GM12878 (cell line): ENCODE measurements around the gene HCFC1. TPM values are rescaled to one million over a fixed set of nuclear protein-coding genes. Genes with fewer than 3 reads are reported as not detected.

Experiments
- ATF3 ChIP-seq: IDR thresholded peaks from 2 replicates; pipeline ENCODE4 v1.6.1; 2011; ENCODE audit warnings: low read depth, mild to moderate bottlenecking, low read length, moderate library complexity, borderline replicate concordance; ENCODE audit errors: extremely low read depth
- BCLAF1 ChIP-seq: fragments of 450-650 bp; IDR thresholded peaks from 2 replicates; pipeline ENCODE4 v1.6.1; 2017; ENCODE audit warnings: antibody characterized with exemption, mild to moderate bottlenecking, moderate library complexity
- CBFB ChIP-seq: IDR thresholded peaks from 2 replicates; pipeline ENCODE4 v1.6.1; 2016; ENCODE audit warnings: antibody characterized with exemption, low read depth
- CHD2 ChIP-seq: IDR thresholded peaks from 2 replicates; pipeline ENCODE4 v1.6.1; 2011; ENCODE audit warnings: low read depth, low read length, improper control_type of control experiment, borderline replicate concordance
- E2F4 ChIP-seq: IDR thresholded peaks from 2 replicates; pipeline ENCODE4 v1.6.1; 2012; ENCODE audit warnings: low read depth, low read length, improper control_type of control experiment
- EED ChIP-seq: sonication (generic); IDR thresholded peaks from 2 replicates; pipeline ENCODE4 v1.6.1; 2016; ENCODE audit warnings: antibody characterized with exemption, low read depth
- ETV6 ChIP-seq, 2 experiments: fragments of 450-650 bp in 1 of 2; IDR thresholded peaks in 1 of 2; conservative IDR thresholded peaks in 1 of 2; 2 replicates each; pipeline ENCODE4 v1.6.1; 2014; ENCODE audit warnings: antibody characterized with exemption in 1 of 2, borderline replicate concordance in 1 of 2, low read depth in 1 of 2, mild to moderate bottlenecking in 1 of 2, moderate library complexity in 1 of 2
- GABPA ChIP-seq: IDR thresholded peaks from 2 replicates; pipeline ENCODE4 v1.6.1; 2014; ENCODE audit warnings: antibody characterized with exemption, low read depth, mild to moderate bottlenecking, inconsistent platforms
- IRF4 ChIP-seq: IDR thresholded peaks from 2 replicates; pipeline ENCODE4 v1.6.1; 2011; ENCODE audit warnings: low read depth, low read length
- KLF5 ChIP-seq: fragments of 450-650 bp; IDR thresholded peaks from 2 replicates; pipeline ENCODE4 v1.6.1; 2014; ENCODE audit warnings: mild to moderate bottlenecking; ENCODE audit not compliant: partially characterized antibody
- MXI1 ChIP-seq: fragments of 150-350 bp; IDR thresholded peaks from 2 replicates; pipeline ENCODE4 v1.6.1; 2011; ENCODE audit warnings: low read depth, mild to moderate bottlenecking, inconsistent platforms, low read length, improper control_type of control experiment
- NFYB ChIP-seq: IDR thresholded peaks from 2 replicates; pipeline ENCODE4 v1.6.1; 2011; ENCODE audit warnings: low read depth, mild to moderate bottlenecking, low read length, improper control_type of control experiment, moderate library complexity; ENCODE audit not compliant: insufficient read depth
- PBX3 ChIP-seq: IDR thresholded peaks from 2 replicates; pipeline ENCODE4 v1.6.1; 2011; ENCODE audit warnings: mild to moderate bottlenecking, low read depth, low read length, moderate library complexity; ENCODE audit not compliant: insufficient replicate concordance
- RAD51 ChIP-seq: fragments of 450-650 bp; IDR thresholded peaks from 2 replicates; pipeline ENCODE4 v1.6.1; 2016; ENCODE audit warnings: moderate library complexity, mild to moderate bottlenecking, inconsistent platforms
- RELA ChIP-seq: fragments of 450-650 bp; IDR thresholded peaks from 2 replicates; pipeline ENCODE4 v1.8.0; 2014; ENCODE audit warnings: borderline replicate concordance; ENCODE audit not compliant: partially characterized antibody
- TCF3 ChIP-seq: IDR thresholded peaks from 2 replicates; pipeline ENCODE4 v1.6.1; 2012; ENCODE audit warnings: low read depth, mild to moderate bottlenecking, low read length, borderline replicate concordance; ENCODE audit not compliant: insufficient read depth
- polyA plus RNA-seq, 11 experiments: library from polyadenylated mRNA; depleted of rRNA in 4 of 11; unstranded in 6 of 11; stranded (reverse) in 5 of 11; fragments of >200 nt; fragmentation: Nextera tagmentation in 4 of 11; fragmentation: Illumina TruSeq in 1 of 11; extraction: Ambion mirVana in 4 of 11; extraction: Trizol in 1 of 11; gene quantifications; 1 replicate in 1 of 11; 2 replicates in 10 of 11; pipeline versions ENCODE4 v1.2.1 to v1.2.3, GENCODE V29; 2011 to 2016; ENCODE audit warnings: inconsistent platforms in 2 of 11, missing spikeins in 2 of 11, low read depth in 1 of 11
- total RNA-seq, 4 experiments: library from RNA; depleted of rRNA in 3 of 4; stranded (reverse); fragments of >200 nt in 3 of 4; fragmentation: Illumina TruSeq in 1 of 4; extraction: Trizol in 1 of 4; gene quantifications; 2 replicates each; pipeline versions ENCODE4 v1.2.1 to v1.2.3, GENCODE V29; 2013 to 2021
- TF ChIP-seq, protein P1 (sequence below), 3 experiments: IDR thresholded peaks in 2 of 3; conservative IDR thresholded peaks in 1 of 3; 2 replicates each; pipeline ENCODE4 v1.5.1; 2011; ENCODE audit warnings: low read depth in 3 of 3, low read length in 3 of 3, mild to moderate bottlenecking in 3 of 3, control low read depth in 2 of 3, moderate library complexity in 2 of 3, inconsistent platforms in 1 of 3, mixed read lengths in 1 of 3; ENCODE audit not compliant: control insufficient read depth in 2 of 3, insufficient read depth in 1 of 3; ENCODE audit errors: extremely low read depth in 1 of 3

HCFC1 gene
- total and polyA plus RNA-seq, 10 of the 15 experiments (the other 5 are each of a cell fraction or from before 2014, with no cell fraction given): 3.9 to 92.7 (median 23.5) TPM

- TF ChIP-seq ETV6 (conservative IDR thresholded peaks at IDR 0.05 in 1 of 2, IDR thresholded peaks at IDR 0.05 in 1 of 2; ENCODE audit: borderline replicate concordance in 1 of 2, low read depth in 1 of 2) (peak in 1 of 2 experiments; percentile 94; a peak in 2 of 4 replicates), RELA (peak; percentile 34), CHD2 (0 out of 2 replicates have a peak, but pooled peaks have one; percentile 46), RAD51 (no peak), KLF5 (no peak), TCF3 (peak; percentile 81; the same call in 1 of the 2 replicates), GABPA (peak; percentile 71; the same call in 1 of the 2 replicates), MXI1 (no peak; the same call in 1 of the 2 replicates), EED (peak; percentile 53; the same call in 1 of the 2 replicates), ATF3 (no peak), E2F4 (no peak), NFYB (0 out of 2 replicates have a peak, but pooled peaks have one; percentile 35), PBX3 (peak; percentile 64), BCLAF1 (no peak), CBFB (no peak; the same call in 1 of the 2 replicates), IRF4 (no peak)
- TF ChIP-seq, protein P1, sequence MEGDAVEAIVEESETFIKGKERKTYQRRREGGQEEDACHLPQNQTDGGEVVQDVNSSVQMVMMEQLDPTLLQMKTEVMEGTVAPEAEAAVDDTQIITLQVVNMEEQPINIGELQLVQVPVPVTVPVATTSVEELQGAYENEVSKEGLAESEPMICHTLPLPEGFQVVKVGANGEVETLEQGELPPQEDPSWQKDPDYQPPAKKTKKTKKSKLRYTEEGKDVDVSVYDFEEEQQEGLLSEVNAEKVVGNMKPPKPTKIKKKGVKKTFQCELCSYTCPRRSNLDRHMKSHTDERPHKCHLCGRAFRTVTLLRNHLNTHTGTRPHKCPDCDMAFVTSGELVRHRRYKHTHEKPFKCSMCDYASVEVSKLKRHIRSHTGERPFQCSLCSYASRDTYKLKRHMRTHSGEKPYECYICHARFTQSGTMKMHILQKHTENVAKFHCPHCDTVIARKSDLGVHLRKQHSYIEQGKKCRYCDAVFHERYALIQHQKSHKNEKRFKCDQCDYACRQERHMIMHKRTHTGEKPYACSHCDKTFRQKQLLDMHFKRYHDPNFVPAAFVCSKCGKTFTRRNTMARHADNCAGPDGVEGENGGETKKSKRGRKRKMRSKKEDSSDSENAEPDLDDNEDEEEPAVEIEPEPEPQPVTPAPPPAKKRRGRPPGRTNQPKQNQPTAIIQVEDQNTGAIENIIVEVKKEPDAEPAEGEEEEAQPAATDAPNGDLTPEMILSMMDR (IDR thresholded peaks at IDR 0.05 in 2 of 3, conservative IDR thresholded peaks at IDR 0.05 in 1 of 3; ENCODE audit: control insufficient read depth in 2 of 3, extremely low read depth in 1 of 3, insufficient read depth in 1 of 3, low read depth in 3 of 3, low read length in 3 of 3): peak in 1 of 3 experiments; percentile 14; a peak in 1 of 6 replicates
These were observed 44.6 kb downstream of the HCFC1 start (continued) for GRCh38 chrX:153926858-153927671.
